ENCODE measurements around the gene TMEM33. TPM values are rescaled to one million over a fixed set of nuclear protein-coding genes. Genes with fewer than 3 reads are reported as not detected.

The TMEM33 gene, protein sequence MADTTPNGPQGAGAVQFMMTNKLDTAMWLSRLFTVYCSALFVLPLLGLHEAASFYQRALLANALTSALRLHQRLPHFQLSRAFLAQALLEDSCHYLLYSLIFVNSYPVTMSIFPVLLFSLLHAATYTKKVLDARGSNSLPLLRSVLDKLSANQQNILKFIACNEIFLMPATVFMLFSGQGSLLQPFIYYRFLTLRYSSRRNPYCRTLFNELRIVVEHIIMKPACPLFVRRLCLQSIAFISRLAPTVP
- total RNA-seq (2022) = 67.3 and 68.3 TPM in 2 replicates
- percentile 92 among the genes with signal in this experiment for Bru-seq, nascent RNA
- percentile 97 among the genes with signal in this experiment for BruChase-seq, experiment 1, labeled RNA remaining after a 6-hour chase
- percentile 94 among the genes with signal in this experiment for BruChase-seq, experiment 2, labeled RNA remaining after a 2-hour chase
- long read RNA-seq, full-length matches to known transcripts = 39 of 57 reads
- long read RNA-seq, partial matches to known transcripts = 1 of 57 reads
- long read RNA-seq, other reads (novel, unspliced or antisense) = 17 of 57 reads

DNA sequence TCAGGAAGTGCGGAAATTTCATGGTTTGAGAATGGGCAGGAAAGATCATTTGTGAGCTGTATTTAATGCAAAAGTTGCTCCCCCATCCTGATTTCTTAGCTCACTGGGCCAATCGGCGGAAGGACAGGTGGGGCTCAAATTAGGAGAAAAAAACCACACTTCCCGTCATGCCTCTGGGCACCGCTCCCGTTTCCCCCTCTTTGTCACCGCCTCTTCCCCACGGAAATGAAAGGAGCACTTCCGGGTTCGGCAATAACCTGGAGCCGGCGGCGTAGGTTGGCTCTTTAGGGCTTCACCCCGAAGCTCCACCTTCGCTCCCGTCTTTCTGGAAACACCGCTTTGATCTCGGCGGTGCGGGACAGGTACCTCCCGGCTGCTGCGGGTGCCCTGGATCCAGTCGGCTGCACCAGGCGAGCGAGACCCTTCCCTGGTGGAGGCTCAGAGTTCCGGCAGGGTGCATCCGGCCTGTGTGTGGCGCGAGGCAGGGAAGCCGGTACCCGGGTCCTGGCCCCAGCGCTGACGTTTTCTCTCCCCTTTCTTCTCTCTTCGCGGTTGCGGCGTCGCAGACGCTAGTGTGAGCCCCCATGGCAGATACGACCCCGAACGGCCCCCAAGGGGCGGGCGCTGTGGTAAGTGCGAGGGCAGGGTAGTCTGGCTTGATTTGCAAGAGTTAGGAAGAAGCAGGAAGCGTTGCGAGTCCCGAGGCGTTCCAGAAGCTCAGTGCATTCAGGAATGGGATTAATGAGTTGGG, at the start of gene TMEM33:
TMEM33 (plus strand) TSS at position 529 of the 751 bp plus-strand sequence; CDS start at position 585, 56 bp downstream.
- H3K4me3 Mint-ChIP-seq (ENCODE audit: low read depth, unreplicated experiment) = peak within 1 kb of the TSS; percentile 92
- intact Hi-C loops (cut with micrococcal nuclease; ENCODE audit: unreplicated experiment) = no loop called here
- H3K27ac Mint-ChIP-seq (ENCODE audit: unreplicated experiment) = peak within 1 kb of the TSS; percentile 72
- peak; percentile 77 for DNase-seq
- H3K27me3 Mint-ChIP-seq (ENCODE audit: unreplicated experiment) = no peaks in the 10 kb centered on the region
- peaks cover 46% of the 10 kb centered on the region for H3K36me3 Mint-ChIP-seq (ENCODE audit: insufficient read depth, unreplicated experiment)
- no peaks in the 10 kb centered on the region for H3K4me1 Mint-ChIP-seq (ENCODE audit: low read depth, unreplicated experiment)
- CTCF ChIA-PET = no interaction called here
- BruUV-seq (replicated peaks) = no TSS peak
- TF ChIP-seq CTCF (IDR thresholded peaks at IDR 0.05; ENCODE audit: unreplicated experiment) = no peak
- H3K9me3 Mint-ChIP-seq (ENCODE audit: low read depth, unreplicated experiment) = no peaks in the 10 kb centered on the region

GRCh38 chr4:41885456-41885855, 49.8 kb upstream of the TMEM33 start:
- DNase-seq = no peak
- Mint-ChIP-seq H3K4me3 (ENCODE audit: low read depth, unreplicated experiment) (no peak overlapping the region), H3K27ac (ENCODE audit: unreplicated experiment) (no peak overlapping the region), H3K9me3 (ENCODE audit: low read depth, unreplicated experiment) (no peaks in the 10 kb centered on the region), H3K27me3 (ENCODE audit: unreplicated experiment) (peaks cover 15% of the 10 kb centered on the region), H3K36me3 (ENCODE audit: insufficient read depth, unreplicated experiment) (peaks cover 10% of the 10 kb centered on the region), H3K4me1 (ENCODE audit: low read depth, unreplicated experiment) (no peaks in the 10 kb centered on the region)
- intact Hi-C loops (cut with micrococcal nuclease; ENCODE audit: unreplicated experiment) = loop anchor here (5.0 to 10.0 kb wide), 2 partner anchors 91 to 628 kb away; partner anchors contain the start of gene UCHL1
- no peak for TF ChIP-seq CTCF (IDR thresholded peaks at IDR 0.05; ENCODE audit: unreplicated experiment)
- BruUV-seq (replicated peaks) = no TSS peak
- CTCF ChIA-PET = no interaction called here

- no TSS peak for BruUV-seq (replicated peaks)
- intact Hi-C loops (cut with micrococcal nuclease; ENCODE audit: unreplicated experiment) = loop anchor here (5.0 to 10.0 kb wide), 2 partner anchors 92 to 630 kb away; partner anchors contain the start of gene UCHL1
- H3K27me3 Mint-ChIP-seq (ENCODE audit: unreplicated experiment) = no peaks in the 10 kb centered on the region
Measured at GRCh38 chr4:41887277-41887676, 48.0 kb upstream of the TMEM33 start.

More at GRCh38 chr4:41887277-41887676, 48.0 kb upstream of the TMEM33 start:
- CTCF ChIA-PET = no interaction called here
- Mint-ChIP-seq H3K27ac (ENCODE audit: unreplicated experiment) (no peak overlapping the region), H3K4me1 (ENCODE audit: low read depth, unreplicated experiment) (no peaks in the 10 kb centered on the region), H3K4me3 (ENCODE audit: low read depth, unreplicated experiment) (no peak overlapping the region), H3K9me3 (ENCODE audit: low read depth, unreplicated experiment) (no peaks in the 10 kb centered on the region), H3K36me3 (ENCODE audit: insufficient read depth, unreplicated experiment) (peaks cover 1% of the 10 kb centered on the region)
- no peak for TF ChIP-seq CTCF (IDR thresholded peaks at IDR 0.05; ENCODE audit: unreplicated experiment)
- no peak for DNase-seq
